ENCODE results near the gene ANKRD26. TPM values are rescaled to one million over a fixed set of nuclear protein-coding genes. Genes with fewer than 3 reads are reported as not detected.
A peak's percentile ranks its signal among the peaks of the same experiment; 100 is the strongest.
"Not testable (repeated sequence)": the region's sequence is repeated elsewhere in the genome, so short reads cannot be mapped to it uniquely, and the experiment has no call there.

ANKRD26 gene
- total RNA-seq (2014; rRNA removed; shearing (Covaris generic); ENCODE audit: low replicate concordance) = 4.3 and 4.5 TPM in 2 replicates

DNA sequence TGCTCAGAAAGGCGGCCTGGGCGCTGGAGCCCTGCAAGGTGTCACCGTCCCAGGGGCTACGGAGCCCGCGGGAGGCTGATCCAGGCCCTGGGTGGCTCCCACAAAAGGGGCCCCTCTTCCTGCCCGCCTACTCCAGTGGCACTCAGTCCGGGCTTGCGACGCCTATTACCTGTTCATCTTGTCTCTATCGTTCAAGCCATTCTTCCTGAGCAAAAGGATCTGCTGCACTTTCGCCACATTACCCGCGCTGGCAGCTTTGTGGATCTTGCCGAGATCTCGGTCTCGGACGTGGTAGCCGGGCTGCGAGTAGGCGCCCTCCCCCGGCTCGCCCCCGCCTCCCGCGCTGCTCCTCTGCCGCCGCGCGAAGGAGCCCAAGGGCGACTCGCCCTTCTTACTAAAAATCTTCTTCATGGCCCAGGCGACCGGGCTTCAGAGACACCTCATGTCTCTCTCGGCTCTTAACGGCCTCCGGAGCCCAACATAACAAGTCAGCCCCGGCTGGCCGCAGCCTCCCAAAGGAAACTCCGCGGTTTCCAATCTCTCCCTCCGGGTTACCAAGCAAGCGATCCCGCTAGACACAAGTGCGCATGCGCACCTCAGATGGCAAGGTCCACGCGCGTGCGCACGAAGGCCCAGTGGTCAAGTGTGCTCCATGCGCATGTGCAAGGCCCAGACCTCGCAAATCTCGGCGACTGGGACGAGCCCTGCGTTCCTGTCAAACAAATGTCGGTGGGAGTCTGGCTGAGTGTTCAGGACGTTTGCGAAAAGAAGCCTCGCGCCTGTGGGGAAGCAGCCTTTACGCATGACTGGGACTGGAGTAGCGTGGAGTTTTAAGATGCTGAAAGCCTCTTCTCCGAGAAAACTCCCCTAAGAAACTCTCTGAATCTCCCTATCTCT lies at the start of gene ANKRD26:
TSS of gene ANKRD26 (minus strand) at position 579 of the 897 bp plus-strand sequence. CDS start at position 411, 168 bp downstream.
- H3K36me3 ChIP-seq = no peaks in the 10 kb centered on the region; the same call in 1 of the 2 replicates
- peak within 1 kb of the TSS; percentile 82 for H3K4me3 ChIP-seq
- no peaks in the 10 kb centered on the region for H3K27me3 ChIP-seq
- peak; percentile 94 for DNase-seq
- no peaks in the 10 kb centered on the region for H3K9me3 ChIP-seq

DNA sequence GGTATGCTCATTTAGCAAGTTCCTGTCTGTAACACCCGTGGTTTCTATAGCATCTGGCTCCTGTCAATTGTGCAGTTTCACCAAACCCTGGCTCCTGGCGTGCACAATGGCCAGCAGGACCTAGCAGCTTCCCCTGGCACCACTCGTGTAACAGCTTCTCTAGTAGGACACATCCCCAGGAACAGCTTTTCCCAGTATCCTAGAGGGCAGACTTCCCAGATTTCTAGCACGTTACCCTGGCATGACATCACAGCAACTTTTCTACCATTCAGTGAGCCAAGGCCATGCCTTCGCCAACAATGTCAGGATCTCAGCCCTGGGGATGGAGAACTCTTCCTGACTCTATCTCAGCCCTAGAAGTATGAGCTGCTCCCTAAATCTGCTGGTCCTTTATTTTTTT lies 47.4 kb upstream of the ANKRD26 start:
- H3K4me3 ChIP-seq = no peak overlapping the region
- no peaks in the 10 kb centered on the region for H3K9me3 ChIP-seq
- no peak for DNase-seq
- peaks cover 79% of the 10 kb centered on the region for H3K36me3 ChIP-seq
- H3K27me3 ChIP-seq = no peaks in the 10 kb centered on the region

DNA sequence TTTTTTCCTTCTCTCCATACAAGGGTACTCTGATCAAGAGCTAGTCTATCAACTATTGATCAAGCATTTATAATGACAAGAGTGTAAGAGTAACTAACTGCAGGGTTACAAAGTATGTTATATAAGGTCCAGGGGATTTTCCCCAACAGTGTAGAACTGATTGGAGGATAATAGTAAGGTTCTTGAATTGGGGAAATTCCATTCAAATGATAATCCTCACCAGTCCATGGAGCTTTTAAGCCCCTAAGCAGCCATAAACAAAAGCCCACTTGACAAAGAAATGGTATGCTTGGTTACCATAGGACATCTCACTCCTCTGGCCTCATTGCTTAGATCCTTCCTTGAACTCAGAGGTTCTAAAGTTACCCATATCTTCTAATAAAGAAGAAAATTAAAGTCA lies 45.6 kb upstream of the ANKRD26 start:
- no peak for DNase-seq
- Histone ChIP-seq H3K27me3 (no peaks in the 10 kb centered on the region), H3K9me3 (no peaks in the 10 kb centered on the region), H3K4me3 (no peak overlapping the region), H3K36me3 (peaks cover 84% of the 10 kb centered on the region)

DNA sequence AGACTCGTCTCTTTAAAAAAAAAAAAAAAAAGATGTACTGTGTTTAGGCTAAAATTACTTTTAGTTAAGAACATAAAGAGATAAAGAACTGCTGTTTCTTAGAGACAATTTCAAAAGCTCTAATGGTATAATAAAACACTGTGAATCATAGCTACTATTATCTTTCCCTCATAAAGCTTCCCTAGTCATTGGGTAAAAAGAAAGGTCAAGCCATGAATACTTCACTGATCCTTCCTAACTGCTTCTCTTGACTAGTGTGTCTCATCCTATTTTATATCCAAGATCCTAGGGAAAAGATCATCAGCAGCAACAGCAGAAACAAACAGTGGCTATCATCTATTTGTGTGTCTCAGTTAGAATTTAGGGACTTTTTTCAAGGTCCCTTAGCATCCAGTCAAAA lies 43.4 kb upstream of the ANKRD26 start:
- no peak overlapping the region for H3K4me3 ChIP-seq
- no peak for DNase-seq
- H3K9me3 ChIP-seq = no peaks in the 10 kb centered on the region
- no peaks in the 10 kb centered on the region for H3K27me3 ChIP-seq
- H3K36me3 ChIP-seq = peaks cover 91% of the 10 kb centered on the region

GRCh38 chr10:27138277-27138676 lies 38.0 kb upstream of the ANKRD26 start:
- H3K4me3 ChIP-seq = no peak overlapping the region
- no peaks in the 10 kb centered on the region for H3K9me3 ChIP-seq
- H3K36me3 ChIP-seq = peaks cover 82% of the 10 kb centered on the region
- DNase-seq = no peak
- no peaks in the 10 kb centered on the region for H3K27me3 ChIP-seq

DNA sequence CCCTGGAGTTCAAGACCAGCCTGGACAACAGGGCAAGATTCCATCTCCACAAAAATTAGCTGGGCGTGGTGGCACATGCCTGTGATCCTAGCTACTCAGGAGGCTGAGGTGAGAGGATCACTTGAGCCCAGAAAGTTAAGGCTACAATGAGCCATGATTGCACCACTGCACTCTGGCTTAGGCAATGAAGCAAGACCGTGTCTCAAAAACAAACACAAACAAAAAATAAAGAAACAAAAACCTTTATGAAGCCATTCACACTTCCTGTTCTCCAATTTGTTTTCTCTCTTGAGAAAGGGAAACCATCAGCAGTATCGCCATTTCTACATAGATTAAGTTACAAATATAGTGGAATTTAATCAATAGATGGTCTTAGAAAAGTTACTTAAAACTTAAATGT lies 34.1 kb upstream of the ANKRD26 start:
- no peak for DNase-seq
- no peaks in the 10 kb centered on the region for H3K9me3 ChIP-seq
- H3K36me3 ChIP-seq = peaks cover 79% of the 10 kb centered on the region
- H3K4me3 ChIP-seq = no peak overlapping the region
- no peaks in the 10 kb centered on the region for H3K27me3 ChIP-seq

DNA sequence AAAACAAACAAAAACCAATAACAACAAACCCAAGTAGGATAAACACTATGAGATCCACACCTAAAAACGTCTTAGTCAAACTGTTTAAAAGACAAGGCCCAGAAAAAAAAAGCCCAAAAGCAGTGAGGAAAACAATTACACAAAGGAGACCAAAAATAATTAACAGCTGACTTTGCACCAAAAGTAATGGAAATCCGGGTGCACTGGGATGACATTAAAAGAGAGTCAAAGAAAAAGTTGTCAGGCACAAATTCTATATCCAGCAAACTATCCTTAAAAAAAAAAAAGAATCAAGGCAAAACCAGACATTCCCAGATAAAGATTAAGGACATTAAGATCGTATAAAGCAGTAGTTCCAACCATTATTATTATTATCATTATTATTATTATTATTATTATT lies 7.9 kb upstream of the ANKRD26 start:
- no peak for DNase-seq
- peaks cover 11% of the 10 kb centered on the region for H3K9me3 ChIP-seq
- peaks cover 52% of the 10 kb centered on the region for H3K36me3 ChIP-seq
- H3K27me3 ChIP-seq = no peaks in the 10 kb centered on the region
- no peak overlapping the region for H3K4me3 ChIP-seq

DNA sequence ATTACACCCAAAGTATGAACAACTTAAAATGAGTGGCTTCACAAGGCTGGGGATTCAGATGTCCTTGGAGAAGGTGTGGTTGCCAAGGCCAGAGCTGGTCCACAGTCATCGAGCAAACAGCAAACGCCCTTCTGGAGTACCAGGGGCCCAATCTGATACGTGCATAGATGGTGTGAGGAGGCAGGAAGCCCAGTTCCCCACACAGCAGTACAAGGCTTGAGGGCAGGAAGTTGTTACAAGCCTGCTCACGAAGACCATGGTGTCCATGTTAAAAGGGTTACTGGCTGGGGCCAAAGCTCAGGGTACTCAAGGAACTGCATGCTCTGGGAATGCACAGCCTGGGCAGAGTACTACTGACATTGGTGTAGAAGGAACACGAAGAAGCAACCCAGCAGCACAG lies 4.6 kb upstream of the ANKRD26 start:
- Histone ChIP-seq H3K27me3 (no peaks in the 10 kb centered on the region), H3K36me3 (peaks cover 25% of the 10 kb centered on the region), H3K4me3 (no peak overlapping the region), H3K9me3 (peaks cover 10% of the 10 kb centered on the region)
- no peak for DNase-seq

- DNase-seq = no peak
- H3K36me3 ChIP-seq = no peaks in the 10 kb centered on the region; the same call in 1 of the 2 replicates
- H3K9me3 ChIP-seq = no peaks in the 10 kb centered on the region
- peak overlapping the region; percentile 82 for H3K4me3 ChIP-seq
- H3K27me3 ChIP-seq = no peaks in the 10 kb centered on the region
These were observed 586 bp upstream of the ANKRD26 start for GRCh38 chr10:27100813-27101347.

GRCh38 chr10:27099448-27099847 lies 846 bp downstream of the ANKRD26 start:
- peak overlapping the region; percentile 82 for H3K4me3 ChIP-seq
- DNase-seq = no peak
- H3K36me3 ChIP-seq = peaks cover 2% of the 10 kb centered on the region
- H3K9me3 ChIP-seq = no peaks in the 10 kb centered on the region
- H3K27me3 ChIP-seq = no peaks in the 10 kb centered on the region

DNA sequence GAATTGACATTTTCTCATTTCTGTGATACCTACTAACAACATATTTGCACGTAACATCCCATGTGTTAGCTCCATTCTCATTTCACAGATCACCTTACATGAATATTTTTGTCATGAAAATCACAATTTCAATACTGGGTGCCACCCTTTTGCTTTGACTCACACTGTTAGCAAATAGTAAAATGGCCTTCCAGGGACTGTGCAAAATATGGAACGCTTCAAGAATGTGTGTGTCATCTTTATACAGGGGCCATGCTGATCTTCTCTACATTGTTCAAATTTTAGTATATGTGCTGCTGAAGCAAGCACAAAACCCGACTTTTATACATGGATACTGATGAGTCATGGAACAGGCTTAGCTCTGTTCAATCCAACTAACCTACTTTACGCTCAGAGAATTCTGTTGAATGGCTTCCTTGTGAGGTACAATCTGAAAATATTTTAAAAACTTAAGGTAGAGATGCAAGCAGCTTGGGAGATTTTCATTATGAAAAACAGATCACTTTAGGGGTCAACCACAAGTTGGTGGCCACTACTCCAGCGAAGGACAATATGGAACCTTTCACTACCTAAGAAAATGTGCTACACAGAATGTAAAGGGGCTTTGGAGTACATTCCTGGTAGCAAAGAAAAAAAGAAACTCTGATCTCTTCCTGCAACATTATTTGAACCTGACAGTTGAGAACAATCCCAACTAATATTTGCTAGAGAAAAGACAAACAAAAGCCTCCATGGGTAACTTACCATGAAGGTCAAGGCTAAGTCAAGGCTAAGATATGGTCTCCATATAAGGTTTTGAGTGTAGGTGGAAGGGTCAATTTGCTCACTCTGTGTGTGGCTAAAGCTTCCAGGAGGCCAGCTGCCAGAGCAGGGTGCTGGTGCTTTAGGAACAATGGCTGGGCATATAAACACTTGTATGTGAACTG lies 11.9 kb downstream of the ANKRD26 start:
- Histone ChIP-seq H3K27me3 (no peaks in the 10 kb centered on the region), H3K9me3 (no peaks in the 10 kb centered on the region), H3K4me3 (no peak overlapping the region), H3K36me3 (peaks cover 16% of the 10 kb centered on the region)
- no peak for DNase-seq

DNA sequence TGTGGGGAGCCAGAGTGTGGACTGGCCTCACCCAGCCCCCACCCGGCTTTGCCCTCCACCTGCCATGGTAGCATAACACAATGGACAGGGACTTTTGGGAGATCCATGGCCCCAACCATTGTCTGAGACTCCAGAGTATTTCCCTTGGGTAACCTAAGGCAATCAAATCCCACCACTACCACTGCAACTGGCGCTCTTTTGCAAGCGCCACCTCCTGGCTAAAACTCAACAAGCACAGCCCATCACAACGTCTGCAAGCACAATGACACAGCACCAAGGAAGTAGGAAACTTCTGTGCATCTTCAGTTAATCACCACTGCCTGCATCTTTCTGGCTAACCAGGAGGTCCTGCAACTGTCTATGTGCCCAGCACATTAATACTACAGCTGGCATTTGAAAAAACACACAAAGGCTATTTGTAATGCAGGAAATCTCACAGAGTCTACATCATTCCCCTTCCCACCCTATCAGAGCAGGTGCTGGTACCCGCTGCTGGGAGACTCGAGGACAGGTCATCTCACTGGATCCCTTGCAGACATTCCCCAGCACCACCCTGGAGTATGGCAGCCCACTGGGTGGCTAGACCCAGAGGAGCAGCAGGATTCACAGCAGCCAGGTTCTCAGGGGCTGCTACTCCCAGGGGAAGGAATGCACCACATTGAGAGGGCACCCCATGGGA lies 27.7 kb downstream of the ANKRD26 start:
- Histone ChIP-seq H3K36me3 (peaks cover 32% of the 10 kb centered on the region), H3K4me3 (no peak overlapping the region), H3K27me3 (no peaks in the 10 kb centered on the region), H3K9me3 (no peaks in the 10 kb centered on the region)
- DNase-seq = no peak

GRCh38 chr10:27068217-27068891 lies 31.9 kb downstream of the ANKRD26 start:
- DNase-seq = no peak

DNA sequence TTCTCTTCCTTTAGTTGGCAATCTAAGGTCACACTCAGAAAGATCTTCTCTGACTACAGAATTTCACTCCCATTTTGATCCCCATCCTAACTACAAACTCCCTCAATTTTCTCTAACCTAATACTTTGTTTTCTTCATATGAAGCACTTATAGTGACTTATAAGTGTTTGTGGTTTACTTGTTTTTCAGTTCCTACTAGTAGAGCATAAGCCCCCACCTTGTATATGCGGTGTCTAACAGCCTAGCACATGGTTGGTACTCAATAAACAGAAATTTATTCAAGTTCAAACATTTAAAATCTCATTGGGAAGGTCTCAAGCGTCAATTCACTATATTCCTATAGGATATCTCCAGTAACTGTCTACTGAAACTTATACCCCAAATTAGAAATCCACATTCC lies 35.2 kb downstream of the ANKRD26 start:
- no peak overlapping the region for H3K4me3 ChIP-seq
- H3K27me3 ChIP-seq = no peaks in the 10 kb centered on the region
- H3K9me3 ChIP-seq = no peaks in the 10 kb centered on the region
- DNase-seq = no peak
- H3K36me3 ChIP-seq = peaks cover 8% of the 10 kb centered on the region; the same call in 1 of the 2 replicates

More at GRCh38 chr10:27068217-27068891, 31.9 kb downstream of the ANKRD26 start:
- no peaks in the 10 kb centered on the region for H3K27me3 ChIP-seq
- no peak overlapping the region for H3K4me3 ChIP-seq
- H3K9me3 ChIP-seq = no peaks in the 10 kb centered on the region
- H3K36me3 ChIP-seq = peaks cover 4% of the 10 kb centered on the region

DNA sequence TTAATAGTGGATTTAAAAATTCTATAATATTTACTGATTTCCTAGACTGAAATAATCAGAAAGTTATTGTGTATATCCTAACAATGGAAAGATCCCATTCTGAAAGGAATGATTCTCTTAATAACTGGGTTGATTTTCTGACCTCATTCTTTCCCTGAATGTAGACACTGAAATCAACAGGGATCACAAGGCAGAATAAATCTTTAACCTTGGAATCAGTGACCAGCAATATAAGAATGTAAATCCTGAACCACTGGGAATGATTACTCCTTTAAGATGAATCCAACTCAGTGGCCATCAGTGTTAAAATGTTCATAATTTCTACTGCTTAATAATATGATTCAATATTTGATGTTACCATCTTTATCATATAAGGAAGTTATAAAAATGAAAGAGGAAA lies 47.6 kb downstream of the ANKRD26 start:
- Histone ChIP-seq H3K27me3 (no peaks in the 10 kb centered on the region), H3K9me3 (no peaks in the 10 kb centered on the region), H3K36me3 (peaks cover 7% of the 10 kb centered on the region), H3K4me3 (no peak overlapping the region)
- DNase-seq = no peak

GRCh38 chr10:27045247-27045646 lies 55.0 kb downstream of the ANKRD26 start:
- H3K4me3 ChIP-seq, H3K9me3 ChIP-seq, DNase-seq, H3K27me3 ChIP-seq: not testable (repeated sequence)
- H3K36me3 ChIP-seq = peaks cover 12% of the 10 kb centered on the region
